Ascending aorta (tissue), 2 donors: Measurements from ENCODE around the gene VOPP1. TPM values are rescaled to one million over a fixed set of nuclear protein-coding genes. Genes with fewer than 3 reads are reported as not detected.
A peak's percentile ranks its signal among the peaks of the same experiment; 100 is the strongest.

Experiments
- DNase-seq, 2 donors: peaks; one replicate each; pipeline ENCODE4 v3.0.0-alpha.2; 2019; ENCODE audit warnings: low spot score in 2 of 2
- H3K27ac ChIP-seq, 2 donors: fragments of 200-600 bp; sonication (generic); one replicate each; pipeline ENCODE4 v1.5.1; 2016 to 2017; ENCODE audit warnings: mild to moderate bottlenecking in 1 of 2
- H3K27me3 ChIP-seq: fragments of 200-600 bp; sonication (generic); one replicate; pipeline ENCODE4 v1.5.1; 2017
- H3K36me3 ChIP-seq, 2 donors: fragments of 200-600 bp; sonication (generic); one replicate each; pipeline ENCODE4 v1.5.1; 2016
- H3K4me1 ChIP-seq, 2 donors: fragments of 200-600 bp; sonication (generic); one replicate each; pipeline ENCODE4 v1.5.1; 2016 to 2017; ENCODE audit warnings: mild to moderate bottlenecking in 1 of 2
- H3K4me3 ChIP-seq, 2 donors: fragments of 200-600 bp; sonication (generic); one replicate each; pipeline ENCODE4 v1.5.1; 2016 to 2017; ENCODE audit warnings: mild to moderate bottlenecking in 1 of 2
- H3K9me3 ChIP-seq, 2 donors: fragments of 200-600 bp; sonication (generic); one replicate each; pipeline ENCODE4 v1.5.1; 2016
- intact Hi-C: fragments of 100-400 bp; cut with DNase I; formaldehyde crosslinking; loops from one replicate; pipeline ENCODE4 v1.15.1; 2023
- total RNA-seq: library from RNA; depleted of rRNA; stranded (reverse); fragments of >200 nt; gene quantifications from one replicate; pipeline ENCODE4 v1.1.0, GENCODE V29; 2016
- TF ChIP-seq, protein P1 (sequence below), 3 experiments: fragments of 200-600 bp in 2 of 3; fragments of 450-650 bp in 1 of 3; sonication (generic) in 2 of 3; IDR thresholded peaks; one replicate each; pipeline ENCODE4 v1.5.1; 2016 to 2019; ENCODE audit warnings: antibody characterized with exemption in 3 of 3, mild to moderate bottlenecking in 1 of 3, moderate library complexity in 1 of 3

The VOPP1 gene
- total RNA-seq, 1 donor from 2014 or later, result 78.8 TPM

DNA sequence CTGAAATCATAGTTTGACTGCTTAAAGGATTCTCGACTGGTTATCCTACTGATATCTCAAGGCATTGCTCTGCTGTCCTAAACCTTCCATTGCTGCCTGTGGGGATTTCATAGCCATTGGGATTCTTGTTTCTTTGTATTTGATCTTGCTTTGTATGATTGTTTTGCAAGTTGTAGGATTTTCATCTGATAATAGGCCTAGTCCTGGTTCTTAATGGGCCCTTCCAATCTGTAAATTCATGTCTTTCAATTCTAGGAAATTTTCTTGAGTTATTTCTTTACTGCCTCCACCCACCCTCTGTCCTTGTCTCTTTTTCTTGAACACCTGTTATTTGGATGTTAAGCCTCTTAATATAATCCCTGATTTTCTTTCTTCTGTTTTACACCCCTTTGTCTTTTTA is 134.9 kb downstream of the VOPP1 start:
- intact Hi-C loops, result no loop called here
- TF ChIP-seq, protein P1, sequence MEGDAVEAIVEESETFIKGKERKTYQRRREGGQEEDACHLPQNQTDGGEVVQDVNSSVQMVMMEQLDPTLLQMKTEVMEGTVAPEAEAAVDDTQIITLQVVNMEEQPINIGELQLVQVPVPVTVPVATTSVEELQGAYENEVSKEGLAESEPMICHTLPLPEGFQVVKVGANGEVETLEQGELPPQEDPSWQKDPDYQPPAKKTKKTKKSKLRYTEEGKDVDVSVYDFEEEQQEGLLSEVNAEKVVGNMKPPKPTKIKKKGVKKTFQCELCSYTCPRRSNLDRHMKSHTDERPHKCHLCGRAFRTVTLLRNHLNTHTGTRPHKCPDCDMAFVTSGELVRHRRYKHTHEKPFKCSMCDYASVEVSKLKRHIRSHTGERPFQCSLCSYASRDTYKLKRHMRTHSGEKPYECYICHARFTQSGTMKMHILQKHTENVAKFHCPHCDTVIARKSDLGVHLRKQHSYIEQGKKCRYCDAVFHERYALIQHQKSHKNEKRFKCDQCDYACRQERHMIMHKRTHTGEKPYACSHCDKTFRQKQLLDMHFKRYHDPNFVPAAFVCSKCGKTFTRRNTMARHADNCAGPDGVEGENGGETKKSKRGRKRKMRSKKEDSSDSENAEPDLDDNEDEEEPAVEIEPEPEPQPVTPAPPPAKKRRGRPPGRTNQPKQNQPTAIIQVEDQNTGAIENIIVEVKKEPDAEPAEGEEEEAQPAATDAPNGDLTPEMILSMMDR (IDR thresholded peaks at IDR 0.05), result no peak
- H3K4me1 ChIP-seq, result no peaks in the 10 kb centered on the region

DNA sequence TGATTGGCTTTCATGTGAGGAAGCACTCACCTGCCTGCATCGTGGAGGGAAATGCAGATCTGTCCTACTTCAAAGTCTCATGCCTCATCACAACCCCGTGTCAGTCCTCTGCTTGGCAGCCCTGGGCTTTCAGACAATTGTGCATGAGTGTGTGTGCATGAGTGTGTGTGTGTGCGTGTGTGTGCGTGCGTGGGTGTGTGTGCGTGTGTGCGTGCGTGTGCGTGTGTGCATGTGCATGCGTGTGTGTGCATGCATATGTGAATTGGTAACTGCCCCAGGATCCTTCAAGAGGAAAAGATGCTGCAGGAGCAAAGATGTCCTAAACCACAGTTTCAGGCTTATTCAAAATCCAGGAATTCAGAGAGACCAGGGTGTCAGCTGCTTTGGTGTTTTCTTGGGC is 135.8 kb downstream of the VOPP1 start:
- Histone ChIP-seq H3K36me3 (no peaks in the 10 kb centered on the region), H3K9me3 (no peaks in the 10 kb centered on the region), H3K4me1 (no peaks in the 10 kb centered on the region), H3K4me3 (no peak overlapping the region), H3K27ac (no peak overlapping the region), H3K27me3 (no peaks in the 10 kb centered on the region)
- no peak for DNase-seq
- TF ChIP-seq, protein P1 (IDR thresholded peaks at IDR 0.05), result no peak
- intact Hi-C loops, result no loop called here

More for the DNA sequence above, 134.9 kb downstream of the VOPP1 start:
- H3K9me3 ChIP-seq, result no peaks in the 10 kb centered on the region
- no peak for DNase-seq
- H3K27me3 ChIP-seq, result no peaks in the 10 kb centered on the region
- no peak overlapping the region for H3K4me3 ChIP-seq
- H3K36me3 ChIP-seq, result no peaks in the 10 kb centered on the region
- H3K27ac ChIP-seq, result no peak overlapping the region

DNA sequence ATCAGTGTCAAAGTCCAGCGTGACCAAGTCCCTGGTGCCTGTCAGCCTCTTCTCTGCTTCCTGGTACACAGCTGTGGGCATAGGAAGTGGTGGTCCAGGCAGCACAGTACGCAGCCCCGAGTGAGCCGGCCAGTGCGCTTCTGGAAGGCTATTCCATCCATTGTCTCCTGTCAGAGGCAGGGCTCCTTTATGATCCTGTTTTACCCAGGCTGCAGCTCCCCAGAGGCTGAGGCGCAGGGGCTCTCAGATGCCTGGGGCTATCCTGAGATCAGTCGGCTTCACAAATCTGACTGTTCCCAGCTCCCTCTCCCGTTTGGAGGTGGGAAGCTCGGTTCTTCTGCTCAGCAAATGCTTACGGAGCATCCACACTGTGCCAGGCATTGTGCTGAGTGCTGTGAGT is 136.8 kb downstream of the VOPP1 start:
- Histone ChIP-seq H3K4me1 (no peaks in the 10 kb centered on the region), H3K9me3 (no peaks in the 10 kb centered on the region), H3K36me3 (no peaks in the 10 kb centered on the region), H3K27ac (no peak overlapping the region), H3K4me3 (no peak overlapping the region), H3K27me3 (no peaks in the 10 kb centered on the region)
- TF ChIP-seq, protein P1 (IDR thresholded peaks at IDR 0.05), result no peak
- DNase-seq, result no peak
- intact Hi-C loops, result no loop called here

DNA sequence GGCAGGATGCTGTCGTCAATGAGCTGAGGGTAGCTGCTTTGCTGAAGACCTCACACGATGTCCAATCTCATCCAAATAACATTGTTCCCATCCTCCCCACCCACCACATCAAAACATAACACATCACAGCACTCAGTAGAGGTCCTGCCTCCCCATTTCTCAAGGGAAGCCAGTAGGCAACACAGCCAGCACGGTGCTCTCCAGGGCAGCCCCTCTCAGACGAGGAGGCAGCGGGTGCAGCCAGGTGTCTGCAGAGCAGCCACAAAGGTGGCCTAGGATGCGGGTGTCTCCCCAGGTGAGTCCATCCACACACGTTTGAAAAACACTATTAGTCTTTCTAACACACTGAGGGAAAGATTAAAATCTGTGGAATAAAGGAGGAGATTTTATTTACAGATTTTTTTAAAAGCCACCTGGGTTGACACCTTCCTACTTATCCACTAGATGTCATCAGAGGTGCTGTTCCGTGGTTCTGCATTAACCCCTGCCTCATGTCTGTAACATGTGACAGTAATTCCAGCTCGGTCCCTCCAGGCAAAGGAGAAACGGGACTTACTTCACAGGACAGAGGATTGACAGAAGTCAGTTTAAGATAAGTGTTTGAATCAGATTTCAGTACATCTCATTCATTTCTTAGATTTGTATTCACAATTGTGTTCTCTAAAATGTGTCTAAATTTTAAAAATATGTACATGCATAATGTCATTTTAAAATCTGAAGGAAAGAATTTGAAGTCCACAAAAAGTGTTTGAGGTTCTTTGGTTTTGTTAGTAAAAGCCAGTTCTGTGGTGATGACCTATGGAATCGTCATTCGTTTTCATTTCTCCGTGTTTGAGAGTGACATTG is 139.1 kb downstream of the VOPP1 start:
- no peak overlapping the region for H3K4me3 ChIP-seq
- TF ChIP-seq, protein P1 (IDR thresholded peaks at IDR 0.05), result peak in 2 of 3 experiments; percentile 10 to 23
- H3K36me3 ChIP-seq, result no peaks in the 10 kb centered on the region
- intact Hi-C loops, result no loop called here
- no peak for DNase-seq
- no peaks in the 10 kb centered on the region for H3K27me3 ChIP-seq
- no peaks in the 10 kb centered on the region for H3K4me1 ChIP-seq
- no peaks in the 10 kb centered on the region for H3K9me3 ChIP-seq
- no peak overlapping the region for H3K27ac ChIP-seq

DNA sequence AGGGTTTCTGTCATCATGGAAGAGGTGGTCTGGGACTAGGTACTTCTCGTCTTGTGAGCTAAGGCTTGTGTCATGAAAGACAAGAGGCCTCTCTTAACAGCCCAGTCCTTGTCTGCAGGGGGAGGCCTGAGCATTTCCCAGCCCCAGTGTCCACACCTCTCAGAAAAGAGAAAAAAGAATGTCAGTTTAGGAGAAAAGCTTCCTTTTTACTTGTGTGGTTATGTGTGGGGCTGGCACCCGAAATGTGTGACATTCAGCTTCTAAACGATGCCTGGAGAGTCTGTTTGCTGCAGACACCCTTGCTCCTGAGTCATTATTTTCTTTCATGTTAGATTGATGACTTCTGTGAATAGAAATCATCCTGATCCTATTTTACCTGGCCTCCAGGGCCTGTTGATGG is 139.8 kb downstream of the VOPP1 start:
- TF ChIP-seq, protein P1 (IDR thresholded peaks at IDR 0.05), result no peak
- Histone ChIP-seq H3K9me3 (no peaks in the 10 kb centered on the region), H3K4me3 (no peak overlapping the region), H3K4me1 (no peaks in the 10 kb centered on the region), H3K27me3 (no peaks in the 10 kb centered on the region), H3K36me3 (no peaks in the 10 kb centered on the region), H3K27ac (no peak overlapping the region)
- DNase-seq, result no peak
- intact Hi-C loops, result no loop called here
